Peyer's patch (tissue), 4 donors: ENCODE results near the gene FYB2.

Source experiments
- CTCF ChIP-seq, 6 experiments: fragments of 450-650 bp in 4 of 6; fragments of 200-600 bp in 2 of 6; sonication (generic) in 1 of 6; IDR thresholded peaks; one replicate each; pipeline ENCODE4 v1.5.1; 2017 to 2019; ENCODE audit warnings: antibody characterized with exemption in 6 of 6, mild to moderate bottlenecking in 3 of 6, moderate library complexity in 1 of 6
- POLR2A ChIP-seq, 2 donors: fragments of 450-650 bp; IDR thresholded peaks; one replicate each; pipeline ENCODE4 v1.5.1; 2017; ENCODE audit warnings: antibody characterized with exemption in 2 of 2, mild to moderate bottlenecking in 2 of 2, moderate library complexity in 2 of 2

- no peak for TF ChIP-seq POLR2A (IDR thresholded peaks at IDR 0.05)
- no peak for TF ChIP-seq CTCF (IDR thresholded peaks at IDR 0.05)
Measured at GRCh38 chr1:56835657-56836056, 16.5 kb upstream of the FYB2 start.
